Mesodermal cell (in vitro differentiated cells): Measurements from ENCODE around the gene RABGGTA. TPM values are rescaled to one million over a fixed set of nuclear protein-coding genes. Genes with fewer than 3 reads are reported as not detected.

Experiments
- H3K27ac ChIP-seq: 2 replicates; pipeline ENCODE4 v1.7.0; 2013; ENCODE audit warnings: mild to moderate bottlenecking, low read depth, low read length, moderate library complexity; ENCODE audit not compliant: severe bottlenecking
- H3K36me3 ChIP-seq: 2 replicates; pipeline ENCODE4 v1.7.1; 2013; ENCODE audit warnings: mild to moderate bottlenecking, low read length, moderate library complexity; ENCODE audit not compliant: control insufficient read depth, insufficient read depth
- H3K4me1 ChIP-seq: one replicate; pipeline ENCODE4 v1.7.1; 2013; ENCODE audit warnings: mild to moderate bottlenecking, low read length; ENCODE audit not compliant: insufficient read depth, control insufficient read depth, poor library complexity, severe bottlenecking
- H3K4me3 ChIP-seq: 2 replicates; pipeline ENCODE4 v1.7.0; 2013; ENCODE audit warnings: low read length, control low read depth, mild to moderate bottlenecking; ENCODE audit not compliant: insufficient read depth, poor library complexity, severe bottlenecking; ENCODE audit errors: extremely low read depth
- H3K9me3 ChIP-seq: 2 replicates; pipeline ENCODE4 v1.7.1; 2013; ENCODE audit warnings: mild to moderate bottlenecking, low read length, moderate library complexity; ENCODE audit not compliant: control insufficient read depth
- WGBS, 2 experiments: methylation state at CpG; one replicate each; pipeline ENCODE4 v1.1.5; 2013; ENCODE audit warnings: missing lambda C conversion rate in 2 of 2; ENCODE audit not compliant: insufficient coverage in 2 of 2; 5-methylcytosine and 5-hydroxymethylcytosine counted together
- polyA plus RNA-seq, 2 experiments: library from polyadenylated mRNA; stranded (reverse); fragments of 50-300 nt; gene quantifications; one replicate each; pipeline ENCODE4 v1.2.3, GENCODE V29; 2013

Gene RABGGTA, protein sequence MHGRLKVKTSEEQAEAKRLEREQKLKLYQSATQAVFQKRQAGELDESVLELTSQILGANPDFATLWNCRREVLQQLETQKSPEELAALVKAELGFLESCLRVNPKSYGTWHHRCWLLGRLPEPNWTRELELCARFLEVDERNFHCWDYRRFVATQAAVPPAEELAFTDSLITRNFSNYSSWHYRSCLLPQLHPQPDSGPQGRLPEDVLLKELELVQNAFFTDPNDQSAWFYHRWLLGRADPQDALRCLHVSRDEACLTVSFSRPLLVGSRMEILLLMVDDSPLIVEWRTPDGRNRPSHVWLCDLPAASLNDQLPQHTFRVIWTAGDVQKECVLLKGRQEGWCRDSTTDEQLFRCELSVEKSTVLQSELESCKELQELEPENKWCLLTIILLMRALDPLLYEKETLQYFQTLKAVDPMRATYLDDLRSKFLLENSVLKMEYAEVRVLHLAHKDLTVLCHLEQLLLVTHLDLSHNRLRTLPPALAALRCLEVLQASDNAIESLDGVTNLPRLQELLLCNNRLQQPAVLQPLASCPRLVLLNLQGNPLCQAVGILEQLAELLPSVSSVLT
- 30.1 TPM for polyA plus RNA-seq (2013, experiment 1 of 2)
- polyA plus RNA-seq (2013, experiment 2 of 2), result 22.3 TPM

DNA sequence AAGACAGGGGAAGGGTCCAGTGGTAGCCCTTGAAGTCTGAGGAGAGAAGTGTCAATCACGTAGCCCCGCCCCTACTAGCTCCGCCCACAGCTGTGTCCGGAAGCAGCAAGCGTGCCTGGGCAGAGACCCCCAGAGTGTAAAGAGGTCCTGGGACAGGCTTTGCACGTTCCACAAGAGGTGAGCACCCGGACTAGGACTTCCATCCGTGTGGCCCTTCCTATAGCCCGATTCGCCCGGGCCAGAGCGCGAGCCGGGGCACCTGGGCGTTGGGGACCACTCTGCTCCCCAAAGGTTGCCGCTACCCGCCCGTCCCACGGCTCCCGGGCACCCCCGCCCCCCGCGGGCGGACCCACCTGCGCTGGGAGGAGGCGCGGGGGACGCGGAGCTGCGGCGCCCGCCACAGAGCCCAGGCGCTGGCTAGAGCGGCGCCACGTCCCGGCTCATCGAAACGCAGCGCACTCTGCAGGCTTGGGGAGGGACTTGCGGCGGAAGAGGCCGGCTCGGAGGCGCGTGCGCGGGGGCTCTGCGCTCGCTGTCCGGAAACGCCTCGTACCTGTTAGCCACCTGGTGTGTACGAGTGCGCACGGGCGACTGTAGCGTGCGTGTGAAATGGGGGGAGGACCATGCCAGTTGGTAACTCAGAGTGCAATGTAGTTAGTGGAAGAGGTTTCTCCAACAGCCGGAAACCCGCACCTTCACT, at the start of gene RABGGTA:
Gene RABGGTA (minus strand): TSS at position 464 of the 700 bp plus-strand sequence. CDS start 482 bp downstream, outside the sequence.
- no peaks in the 10 kb centered on the region for H3K9me3 ChIP-seq
- 0 to 1% methylated on average over 42 to 51 of the region's 61 CpGs for WGBS, 2 experiments

DNA sequence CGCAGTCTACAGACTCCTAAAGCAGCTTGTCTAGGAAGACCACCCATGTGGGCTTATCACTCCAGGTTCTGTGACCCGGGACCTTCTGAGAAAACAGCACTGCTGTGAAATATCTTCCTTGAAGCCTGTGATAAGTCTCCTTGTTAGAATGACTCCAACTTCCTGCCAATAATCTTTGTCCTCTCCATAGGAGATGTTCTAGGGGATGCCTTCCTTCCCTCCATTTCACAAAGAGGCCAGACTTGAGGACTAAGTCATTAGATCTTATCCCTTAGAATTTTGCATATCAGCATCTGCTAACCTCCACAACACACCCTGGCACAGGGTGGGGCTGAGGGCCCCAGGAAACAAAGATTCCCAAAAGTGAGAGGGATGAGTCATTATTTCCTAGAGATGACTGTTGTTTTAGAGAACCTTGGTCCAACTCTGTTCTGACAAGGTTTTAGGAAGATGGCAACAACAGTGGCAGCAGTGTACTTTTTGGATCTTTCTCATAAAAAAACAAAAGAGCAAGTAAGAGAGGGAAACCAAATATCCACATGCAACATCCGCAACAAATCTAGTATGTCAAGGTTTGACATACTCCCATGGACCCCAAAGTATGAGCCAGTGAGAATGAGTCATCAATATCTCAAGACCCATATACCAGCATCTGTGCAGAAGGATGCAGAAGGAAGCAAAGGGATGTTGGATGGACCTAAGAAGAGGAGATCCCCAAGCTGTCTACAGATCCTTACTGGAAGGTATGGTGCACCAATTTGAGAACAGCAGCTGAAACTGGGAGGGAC, 45.9 kb upstream of the RABGGTA start:
- Histone ChIP-seq H3K36me3 (peaks cover 12% of the 10 kb centered on the region), H3K27ac (peak overlapping the region; percentile 6), H3K4me3 (no peak overlapping the region), H3K4me1 (peaks cover 22% of the 10 kb centered on the region), H3K9me3 (no peaks in the 10 kb centered on the region)
- WGBS, 2 experiments, result 78 to 83% methylated on average over 2 to 3 of the region's 3 CpGs

More for the DNA sequence above, at the start of gene RABGGTA:
- H3K27ac ChIP-seq, result peak within 1 kb of the TSS; percentile 99
- H3K4me3 ChIP-seq, result peak within 1 kb of the TSS; percentile 86
- peaks cover 13% of the 10 kb centered on the region for H3K36me3 ChIP-seq
- H3K4me1 ChIP-seq, result no peaks in the 10 kb centered on the region

DNA sequence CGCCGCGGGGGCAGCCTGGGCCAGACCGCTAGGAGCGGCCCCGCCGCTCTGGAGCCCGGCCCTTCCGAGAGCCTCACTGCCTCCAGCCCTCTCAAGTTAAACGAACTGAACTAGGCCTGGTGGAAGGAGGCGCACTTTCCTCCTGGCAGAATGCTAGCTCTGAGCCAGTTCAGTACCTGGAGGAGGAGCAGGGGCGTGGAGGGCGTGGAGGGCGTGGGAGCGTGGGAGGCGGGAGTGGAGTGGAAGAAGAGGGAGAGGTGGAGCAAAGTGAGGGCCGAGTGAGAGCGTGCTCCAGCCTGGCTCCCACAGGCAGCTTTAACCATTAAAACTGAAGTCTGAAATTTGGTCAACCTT, 45.2 kb upstream of the RABGGTA start:
- Histone ChIP-seq H3K36me3 (peaks cover 17% of the 10 kb centered on the region), H3K27ac (no peak overlapping the region), H3K4me3 (no peak overlapping the region), H3K4me1 (peaks cover 15% of the 10 kb centered on the region), H3K9me3 (no peaks in the 10 kb centered on the region)
- 92 to 94% methylated on average over 13 to 18 of the region's 18 CpGs for WGBS, 2 experiments

DNA sequence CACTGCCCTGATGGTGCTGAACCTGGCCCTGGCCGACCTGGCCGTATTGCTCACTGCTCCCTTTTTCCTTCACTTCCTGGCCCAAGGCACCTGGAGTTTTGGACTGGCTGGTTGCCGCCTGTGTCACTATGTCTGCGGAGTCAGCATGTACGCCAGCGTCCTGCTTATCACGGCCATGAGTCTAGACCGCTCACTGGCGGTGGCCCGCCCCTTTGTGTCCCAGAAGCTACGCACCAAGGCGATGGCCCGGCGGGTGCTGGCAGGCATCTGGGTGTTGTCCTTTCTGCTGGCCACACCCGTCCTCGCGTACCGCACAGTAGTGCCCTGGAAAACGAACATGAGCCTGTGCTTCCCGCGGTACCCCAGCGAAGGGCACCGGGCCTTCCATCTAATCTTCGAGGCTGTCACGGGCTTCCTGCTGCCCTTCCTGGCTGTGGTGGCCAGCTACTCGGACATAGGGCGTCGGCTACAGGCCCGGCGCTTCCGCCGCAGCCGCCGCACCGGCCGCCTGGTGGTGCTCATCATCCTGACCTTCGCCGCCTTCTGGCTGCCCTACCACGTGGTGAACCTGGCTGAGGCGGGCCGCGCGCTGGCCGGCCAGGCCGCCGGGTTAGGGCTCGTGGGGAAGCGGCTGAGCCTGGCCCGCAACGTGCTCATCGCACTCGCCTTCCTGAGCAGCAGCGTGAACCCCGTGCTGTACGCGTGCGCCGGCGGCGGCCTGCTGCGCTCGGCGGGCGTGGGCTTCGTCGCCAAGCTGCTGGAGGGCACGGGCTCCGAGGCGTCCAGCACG, 44.6 kb upstream of the RABGGTA start:
- H3K4me3 ChIP-seq, result no peak overlapping the region
- H3K4me1 ChIP-seq, result peaks cover 10% of the 10 kb centered on the region
- H3K27ac ChIP-seq, result no peak overlapping the region
- WGBS, 2 experiments, result 96% methylated on average over 69 to 70 of the region's 70 CpGs
- no peaks in the 10 kb centered on the region for H3K9me3 ChIP-seq
- peaks cover 21% of the 10 kb centered on the region for H3K36me3 ChIP-seq

DNA sequence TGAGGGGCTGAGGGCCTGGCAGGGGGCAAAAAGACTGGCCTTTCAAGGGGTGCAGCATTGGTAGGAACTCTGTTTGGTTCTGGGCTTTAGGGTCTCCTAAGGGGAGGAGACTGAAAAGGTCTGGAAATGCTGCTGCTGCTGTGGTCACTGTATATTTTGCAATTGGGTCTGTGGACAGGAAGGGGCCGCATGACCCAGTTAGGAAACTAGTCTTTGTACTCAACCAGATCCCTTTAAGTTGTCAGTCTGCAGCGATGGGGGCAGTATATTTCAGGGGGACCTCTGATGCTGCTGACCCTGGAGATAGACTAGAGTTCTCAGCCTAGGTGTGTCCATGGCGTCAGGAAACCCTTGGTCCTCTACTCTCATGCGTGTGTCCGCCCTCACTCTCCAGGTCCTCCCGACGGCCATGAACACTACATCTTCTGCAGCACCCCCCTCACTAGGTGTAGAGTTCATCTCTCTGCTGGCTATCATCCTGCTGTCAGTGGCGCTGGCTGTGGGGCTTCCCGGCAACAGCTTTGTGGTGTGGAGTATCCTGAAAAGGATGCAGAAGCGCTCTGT, 43.9 kb upstream of the RABGGTA start:
- H3K27ac ChIP-seq, result no peak overlapping the region
- H3K4me3 ChIP-seq, result no peak overlapping the region
- peaks cover 10% of the 10 kb centered on the region for H3K4me1 ChIP-seq
- 93 to 95% methylated on average over 9 to 10 of the region's 10 CpGs for WGBS, 2 experiments
- H3K9me3 ChIP-seq, result no peaks in the 10 kb centered on the region
- peaks cover 27% of the 10 kb centered on the region for H3K36me3 ChIP-seq

DNA sequence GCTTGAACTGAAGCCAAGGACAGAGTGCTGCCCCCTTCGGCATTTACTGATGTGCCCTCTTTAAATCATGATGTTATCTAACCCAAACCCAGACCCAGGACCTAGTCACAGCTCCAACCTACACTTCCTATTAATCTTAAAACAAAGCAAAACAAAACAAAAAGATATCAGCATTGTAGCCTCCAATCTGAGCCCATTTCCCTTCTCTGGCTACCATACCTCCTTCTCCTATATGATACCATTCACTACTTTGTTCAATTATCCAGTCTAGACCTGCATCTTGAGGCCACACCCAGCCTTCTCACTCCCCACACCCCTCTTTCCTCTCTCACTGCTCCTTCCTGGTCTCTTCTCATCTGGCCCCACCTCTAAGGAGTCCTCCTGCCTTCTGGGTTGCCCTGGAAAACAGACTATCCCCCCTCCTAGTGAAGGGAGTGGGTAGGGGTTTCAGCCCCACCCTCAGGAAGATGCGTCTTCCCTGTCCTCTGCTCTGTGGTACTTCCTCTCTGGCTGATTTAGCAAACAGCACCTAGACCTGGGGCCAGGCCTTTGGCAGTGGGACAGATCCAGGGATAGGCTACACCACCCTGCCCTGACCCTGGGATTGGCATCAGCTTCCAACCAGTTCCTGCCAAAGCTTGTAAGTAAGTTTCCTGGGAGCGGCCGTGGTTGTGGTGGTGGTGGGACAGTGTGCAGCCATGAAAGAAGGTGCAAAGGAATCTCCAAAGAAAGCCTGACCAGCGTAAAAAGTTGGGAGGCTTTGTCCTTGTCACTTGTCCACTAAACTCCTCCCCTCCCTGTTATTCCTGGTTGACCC, 43.2 kb upstream of the RABGGTA start:
- H3K4me1 ChIP-seq, result peaks cover 10% of the 10 kb centered on the region
- H3K27ac ChIP-seq, result no peak overlapping the region
- peaks cover 34% of the 10 kb centered on the region for H3K36me3 ChIP-seq
- H3K4me3 ChIP-seq, result no peak overlapping the region
- WGBS, 2 experiments, result 88 to 89% methylated on average over 2 of the region's 5 CpGs
- no peaks in the 10 kb centered on the region for H3K9me3 ChIP-seq

DNA sequence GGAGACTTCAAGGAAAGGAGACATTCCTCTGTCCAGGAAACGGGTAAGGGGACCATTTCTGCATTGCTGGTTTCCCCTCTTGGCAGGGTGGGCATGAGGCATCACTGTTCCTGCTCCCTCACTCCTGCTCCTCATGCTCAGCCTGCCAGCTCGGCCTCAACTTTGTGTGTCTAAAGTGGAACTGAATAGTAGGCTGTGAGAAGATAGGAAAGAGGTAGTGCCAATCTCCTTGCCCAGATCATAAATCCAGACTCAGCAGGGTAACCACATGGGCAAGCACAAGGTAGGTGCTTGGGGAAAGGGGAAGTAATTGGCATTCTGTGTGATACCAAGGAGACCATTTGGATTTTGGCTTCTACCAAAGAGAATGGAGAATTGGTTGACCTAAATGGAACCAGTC, 42.5 kb upstream of the RABGGTA start:
- H3K27ac ChIP-seq, result no peak overlapping the region
- peaks cover 41% of the 10 kb centered on the region for H3K36me3 ChIP-seq
- no peaks in the 10 kb centered on the region for H3K9me3 ChIP-seq
- WGBS, 2 experiments, result 100% methylated on average over 1 of the region's 2 CpGs
- H3K4me1 ChIP-seq, result peaks cover 10% of the 10 kb centered on the region
- H3K4me3 ChIP-seq, result no peak overlapping the region

DNA sequence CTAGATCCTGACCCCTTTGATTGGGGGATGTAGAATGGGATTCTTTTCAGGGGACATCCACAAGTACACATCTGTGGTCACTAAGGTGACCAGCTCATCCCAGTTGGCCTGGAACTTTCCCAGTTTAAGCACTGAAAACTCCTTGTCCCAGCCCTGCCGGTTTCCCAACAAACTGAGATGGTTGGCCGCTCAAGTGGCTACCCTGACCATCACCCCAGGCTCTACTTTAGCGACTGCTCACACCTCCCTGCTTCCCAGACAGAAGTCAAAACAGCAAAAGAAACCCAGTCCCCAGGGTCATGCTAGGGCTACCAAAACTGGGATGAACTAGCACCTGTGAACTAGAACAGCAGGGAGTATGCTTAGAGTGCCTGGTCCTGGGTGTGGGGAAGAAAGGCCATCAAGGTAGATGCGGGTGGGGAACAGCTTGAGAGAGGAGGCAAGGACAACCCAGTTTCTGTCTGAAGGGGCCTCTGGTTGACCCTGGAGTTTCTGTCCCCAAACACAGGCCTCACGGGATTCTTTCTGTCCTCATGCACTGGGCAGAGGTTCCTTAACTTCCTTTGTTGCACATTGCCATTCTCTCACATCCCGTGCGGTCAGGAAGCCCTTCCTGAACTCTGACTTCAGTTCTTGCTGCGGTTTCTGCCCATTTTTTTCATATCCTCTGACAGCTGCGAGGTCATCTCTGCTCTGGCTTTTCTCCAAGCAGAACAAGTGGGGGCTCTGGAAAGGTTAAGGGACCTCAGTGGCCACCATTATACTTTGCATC, 41.5 kb upstream of the RABGGTA start:
- peak overlapping the region; percentile 49 for H3K27ac ChIP-seq
- peaks cover 10% of the 10 kb centered on the region for H3K4me1 ChIP-seq
- H3K4me3 ChIP-seq, result no peak overlapping the region
- H3K9me3 ChIP-seq, result no peaks in the 10 kb centered on the region
- peaks cover 45% of the 10 kb centered on the region for H3K36me3 ChIP-seq
- 84 to 94% methylated on average over 5 to 9 of the region's 9 CpGs for WGBS, 2 experiments
